Endometrial microvascular endothelial cells (primary cell): ENCODE results near the gene LECT2. TPM values are rescaled to one million over a fixed set of nuclear protein-coding genes. Genes with fewer than 3 reads are reported as not detected.

Source experiments
- total RNA-seq: library from RNA; depleted of rRNA; stranded (reverse); fragments of >200 nt; gene quantifications from one replicate; pipeline ENCODE4 v1.2.3, GENCODE V29; 2015; ENCODE audit errors: inconsistent ontology term

Gene LECT2
- total RNA-seq, 1 donor from 2014 or later: not detected

Other genes starting within 250 kb of the LECT2 start
- gene SLC25A48, start 120.3 kb downstream of the LECT2 start, total RNA-seq: not detected
- gene IL9, start 59.1 kb downstream of the LECT2 start, total RNA-seq: not detected
- 124 TPM for gene TGFBI, start 74.0 kb upstream of the LECT2 start, total RNA-seq
- gene SMAD5, start 177.9 kb upstream of the LECT2 start, total RNA-seq: 61.0 TPM
- not detected for gene SMIM32, start 238.2 kb upstream of the LECT2 start, total RNA-seq